ENCODE data around the gene MYO5B. TPM values are rescaled to one million over a fixed set of nuclear protein-coding genes. Genes with fewer than 3 reads are reported as not detected.

The MYO5B gene
- polyA plus RNA-seq, 1 donor from 2014 or later: 0.42 TPM

DNA sequence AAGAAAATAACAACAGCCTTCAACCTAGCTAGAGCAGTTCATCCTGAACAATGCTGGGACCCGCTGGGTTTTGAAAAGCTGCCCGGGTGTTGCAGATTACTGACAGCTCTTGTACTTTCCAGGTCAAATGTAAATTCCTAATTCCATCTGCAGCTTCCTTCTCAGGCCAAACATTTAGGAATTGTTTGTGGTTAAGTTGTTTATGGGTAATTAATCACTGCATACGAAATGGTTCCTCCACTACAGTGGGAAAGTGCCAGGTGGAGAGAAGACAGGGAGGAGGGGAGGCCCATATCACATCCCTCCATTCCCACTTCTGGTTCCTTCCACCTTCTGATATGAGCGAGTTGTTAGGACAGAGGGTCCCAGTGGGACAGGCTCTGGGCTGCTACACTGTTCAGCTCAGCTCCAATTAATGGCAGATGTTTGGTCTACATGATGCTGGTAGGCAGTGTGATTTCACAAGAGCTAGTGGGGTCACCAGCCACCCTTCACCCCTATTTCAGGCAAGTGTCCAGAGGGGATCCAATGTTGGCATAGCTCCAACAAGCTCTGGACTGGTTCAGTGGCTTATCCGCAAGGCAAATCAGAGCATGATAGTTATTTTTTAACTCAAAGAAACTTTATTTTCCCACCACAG, 268.7 kb downstream of the MYO5B start:
- Histone ChIP-seq H3K4me3 (ENCODE audit: low read length) (no peak overlapping the region), H3K9me3 (ENCODE audit: low read length) (no peaks in the 10 kb centered on the region), H3K4me2 (ENCODE audit: low read length) (no peak overlapping the region), H3K36me3 (ENCODE audit: insufficient read depth, low read length) (no peaks in the 10 kb centered on the region), H3F3A (ENCODE audit: insufficient read depth, low read length, poor library complexity, severe bottlenecking) (peaks cover 4% of the 10 kb centered on the region), H3K9me2 (ENCODE audit: insufficient read depth, low read length) (no peaks in the 10 kb centered on the region), H3K9ac (ENCODE audit: low read length) (no peak overlapping the region), H3K27ac (ENCODE audit: low read length) (no peak overlapping the region), H4K20me1 (ENCODE audit: insufficient read depth) (no peaks in the 10 kb centered on the region), H3K79me2 (replicated peaks; ENCODE audit: insufficient read depth, low read length) (no peaks in the 10 kb centered on the region), H2AFZ (ENCODE audit: low read depth, low read length) (no peak overlapping the region), H3K27me3 (ENCODE audit: insufficient read depth, low read depth, low read length) (no peaks in the 10 kb centered on the region)
- TF ChIP-seq RAD21 (conservative IDR thresholded peaks at IDR 0.05) (no peak), POLR2AphosphoS5 (IDR thresholded peaks at IDR 0.05) (no peak), EP300 (conservative IDR thresholded peaks at IDR 0.05; ENCODE audit: poor library complexity, severe bottlenecking) (no peak), MXI1 (conservative IDR thresholded peaks at IDR 0.05; ENCODE audit: poor library complexity, severe bottlenecking) (no peak), REST (IDR thresholded peaks at IDR 0.05; ENCODE audit: borderline replicate concordance) (no peak), TAF1 (IDR thresholded peaks at IDR 0.05; ENCODE audit: low read depth) (no peak), EZH2 (IDR thresholded peaks at IDR 0.05; ENCODE audit: borderline replicate concordance, insufficient read depth, low read length, poor library complexity, severe bottlenecking) (no peak), SMC3 (conservative IDR thresholded peaks at IDR 0.05; ENCODE audit: poor library complexity) (no peak), CTCF (IDR thresholded peaks at IDR 0.05; ENCODE audit: poor library complexity, severe bottlenecking) (no peak)

DNA sequence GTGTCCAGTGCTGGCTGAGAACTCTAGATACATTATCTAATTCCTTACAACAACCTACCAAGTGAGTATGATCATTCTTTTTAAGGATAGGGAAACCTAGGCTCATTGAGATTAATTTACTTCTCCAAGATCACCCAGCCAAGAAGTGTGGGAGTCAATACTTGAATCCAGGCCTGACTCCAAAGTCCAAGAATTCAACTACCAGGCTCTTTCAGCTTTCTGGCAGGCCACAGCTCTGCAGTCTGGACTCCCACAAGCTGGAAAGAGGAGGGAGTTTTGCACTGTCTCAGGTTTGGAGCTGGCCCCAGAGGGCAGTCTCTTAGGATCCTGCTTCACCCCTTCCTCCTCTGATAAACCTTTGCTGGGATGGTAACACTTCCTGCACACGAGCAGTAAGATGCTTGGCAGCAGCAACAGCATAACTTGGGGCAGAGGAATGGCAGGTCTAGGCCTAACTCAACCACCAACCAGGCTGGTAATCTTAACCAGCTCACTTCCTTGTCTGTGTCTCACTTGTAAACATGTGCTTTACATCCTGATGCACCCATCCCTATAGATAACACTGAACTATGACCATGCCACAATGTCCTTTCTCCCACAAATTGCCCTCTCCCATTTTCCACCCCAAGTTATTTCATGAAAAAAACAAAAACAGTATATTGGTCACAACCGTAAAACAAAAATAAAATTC, 270.5 kb downstream of the MYO5B start:
- Histone ChIP-seq H3F3A (ENCODE audit: insufficient read depth, low read length, poor library complexity, severe bottlenecking) (peaks cover 4% of the 10 kb centered on the region), H3K4me2 (ENCODE audit: low read length) (no peak overlapping the region), H3K79me2 (replicated peaks; ENCODE audit: insufficient read depth, low read length) (no peaks in the 10 kb centered on the region), H3K27ac (ENCODE audit: low read length) (no peak overlapping the region), H3K9me2 (ENCODE audit: insufficient read depth, low read length) (no peaks in the 10 kb centered on the region), H3K4me3 (ENCODE audit: low read length) (no peak overlapping the region), H3K9ac (ENCODE audit: low read length) (no peak overlapping the region), H2AFZ (ENCODE audit: low read depth, low read length) (no peak overlapping the region), H3K27me3 (ENCODE audit: insufficient read depth, low read depth, low read length) (no peaks in the 10 kb centered on the region), H4K20me1 (ENCODE audit: insufficient read depth) (no peaks in the 10 kb centered on the region), H3K9me3 (ENCODE audit: low read length) (no peaks in the 10 kb centered on the region), H3K36me3 (ENCODE audit: insufficient read depth, low read length) (no peaks in the 10 kb centered on the region)
- no peak for TF ChIP-seq REST (IDR thresholded peaks at IDR 0.05; ENCODE audit: borderline replicate concordance)
- no peak for TF ChIP-seq TAF1 (IDR thresholded peaks at IDR 0.05; ENCODE audit: low read depth)
- no peak for TF ChIP-seq EZH2 (IDR thresholded peaks at IDR 0.05; ENCODE audit: borderline replicate concordance, insufficient read depth, low read length, poor library complexity, severe bottlenecking)
- no peak for TF ChIP-seq POLR2AphosphoS5 (IDR thresholded peaks at IDR 0.05)
- TF ChIP-seq EP300 (conservative IDR thresholded peaks at IDR 0.05; ENCODE audit: poor library complexity, severe bottlenecking): no peak
- TF ChIP-seq CTCF (IDR thresholded peaks at IDR 0.05; ENCODE audit: poor library complexity, severe bottlenecking): no peak
